Brain microvascular endothelial cell (primary cell): ENCODE results near the gene NSFL1C.

Experiments used
- DNase-seq: peaks from one replicate; pipeline ENCODE4 v3.0.0-alpha.2; 2020
- H3K27ac ChIP-seq: fragments of 250-450 bp; sonication (Bioruptor Pico); 2 replicates; pipeline ENCODE4 v1.5.1; 2020; ENCODE audit warnings: mild to moderate bottlenecking, moderate library complexity
- H3K27me3 ChIP-seq: fragments of 250-450 bp; sonication (Bioruptor Pico); replicated peaks from 2 replicates; pipeline ENCODE4 v1.5.1; 2020; ENCODE audit warnings: mild to moderate bottlenecking
- H3K36me3 ChIP-seq: fragments of 250-450 bp; sonication (Bioruptor Pico); replicated peaks from 2 replicates; pipeline ENCODE4 v1.5.1; 2020; ENCODE audit warnings: mild to moderate bottlenecking
- H3K4me3 ChIP-seq: 2 replicates; pipeline ENCODE4 v1.5.1; 2011; ENCODE audit warnings: low read depth, mild to moderate bottlenecking, control low read depth, low read length, moderate library complexity
- CTCF ChIP-seq: IDR thresholded peaks from 2 replicates; pipeline ENCODE4 v1.5.1; 2011; ENCODE audit warnings: low read depth, mild to moderate bottlenecking, moderate library complexity, low read length, control low read depth, inconsistent platforms; ENCODE audit errors: missing control alignments
- in situ Hi-C: cut with HindIII; loops from 2 replicates; pipeline ENCODE4 v1.10.0; 2017; ENCODE audit warnings: low sequenced_read_pairs, low pct_ligation_motif_present

The NSFL1C gene

DNA sequence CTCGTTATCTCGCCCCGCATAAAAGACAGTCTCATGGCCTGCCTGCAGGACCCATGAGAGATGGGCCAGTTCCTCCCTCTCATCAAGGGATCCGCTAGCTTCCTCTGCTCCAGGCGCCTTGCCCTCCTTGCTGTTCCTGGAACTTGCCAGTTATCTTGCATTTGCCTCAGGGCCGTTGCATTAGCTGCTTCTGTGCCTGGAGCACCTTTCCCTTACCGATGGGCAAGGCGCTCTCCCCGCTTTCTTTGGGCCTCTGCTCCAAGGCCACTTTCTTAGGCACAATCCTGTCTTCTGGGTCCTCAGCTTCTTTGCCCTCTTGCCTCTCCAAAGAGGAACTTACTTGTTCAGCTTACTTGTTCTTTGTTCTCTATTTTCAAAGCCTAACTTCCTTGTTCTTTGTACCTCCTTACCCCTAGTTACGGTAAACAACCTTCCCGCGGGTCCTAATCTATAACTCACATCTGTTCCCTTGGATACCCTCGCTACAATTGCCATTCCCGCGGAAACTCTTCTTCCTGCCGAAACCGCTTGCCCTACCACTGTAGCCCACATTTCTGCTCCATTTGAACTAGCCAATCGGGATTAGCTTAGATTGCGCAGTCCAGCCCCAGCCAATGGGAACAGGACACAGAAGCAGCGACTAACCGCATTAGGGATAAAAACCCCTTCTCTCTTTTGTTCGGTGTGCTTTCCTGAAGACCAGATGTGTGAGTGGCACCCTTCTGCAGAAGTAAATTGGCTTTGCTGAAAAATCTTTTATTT lies 887 bp upstream of the NSFL1C start:
- in situ Hi-C loops = no loop called here
- no peaks in the 10 kb centered on the region for H3K27me3 ChIP-seq
- H3K27ac ChIP-seq = no peak overlapping the region
- no peak overlapping the region for H3K4me3 ChIP-seq
- TF ChIP-seq CTCF = no peak
- no peak for DNase-seq
- H3K36me3 ChIP-seq = no peaks in the 10 kb centered on the region

GRCh38 chr20:1467082-1467354 lies 369 bp upstream of the NSFL1C start:
- DNase-seq = no peak
- no peak overlapping the region for H3K4me3 ChIP-seq
- TF ChIP-seq CTCF = no peak

DNA sequence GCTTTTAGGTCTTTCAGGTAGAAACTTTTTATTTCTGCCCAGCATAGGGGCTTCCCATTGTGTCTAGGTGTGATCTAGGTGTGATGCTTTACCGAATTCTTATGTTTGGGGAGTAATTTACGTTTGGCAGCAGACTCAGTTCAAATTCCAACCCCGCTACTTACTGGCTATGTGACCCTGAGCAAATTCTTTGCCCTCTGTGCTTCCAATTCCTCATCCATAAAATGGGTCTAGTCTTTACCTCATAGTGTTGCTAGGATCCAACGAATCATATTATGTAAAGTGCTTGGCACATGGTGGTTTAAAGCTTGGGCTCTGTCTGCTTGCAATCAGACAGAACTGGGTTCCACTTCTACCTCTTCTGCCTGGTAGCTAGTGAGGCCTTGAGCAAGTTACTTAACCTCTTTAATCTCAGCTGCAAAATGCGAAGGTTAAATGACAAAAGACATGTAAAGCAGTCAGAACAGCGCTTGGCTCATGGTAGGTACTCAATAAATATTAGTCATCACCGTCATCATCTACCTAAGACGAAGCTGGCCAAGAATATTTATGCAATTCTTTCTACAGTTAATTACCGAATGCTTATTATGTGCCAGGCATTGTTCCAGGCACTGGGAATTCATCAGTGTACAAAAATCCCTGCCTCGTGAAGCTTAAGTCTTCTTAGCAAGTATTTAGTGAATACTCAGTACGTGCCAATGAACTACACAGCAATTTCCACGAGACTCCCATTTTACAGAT lies 1.0 kb downstream of the NSFL1C start:
- H3K27ac ChIP-seq = peak overlapping the region; percentile 87
- H3K36me3 ChIP-seq = no peaks in the 10 kb centered on the region
- in situ Hi-C loops = no loop called here
- H3K27me3 ChIP-seq = no peaks in the 10 kb centered on the region
- peak overlapping the region; percentile 90 for H3K4me3 ChIP-seq
- no peak for TF ChIP-seq CTCF
- no peak for DNase-seq

More at GRCh38 chr20:1467082-1467354, 369 bp upstream of the NSFL1C start:
- H3K27ac ChIP-seq = no peak overlapping the region
- no peaks in the 10 kb centered on the region for H3K36me3 ChIP-seq
- H3K27me3 ChIP-seq = no peaks in the 10 kb centered on the region
- in situ Hi-C loops = no loop called here

- peaks cover 11% of the 10 kb centered on the region for H3K36me3 ChIP-seq
- no peak for TF ChIP-seq CTCF
- H3K27me3 ChIP-seq = no peaks in the 10 kb centered on the region
- no peak for DNase-seq
- no peak overlapping the region for H3K4me3 ChIP-seq
- no peak overlapping the region for H3K27ac ChIP-seq
- in situ Hi-C loops = no loop called here
Observed at GRCh38 chr20:1463971-1464570, 2.6 kb downstream of the NSFL1C start.

- no peak for DNase-seq
- in situ Hi-C loops = no loop called here
- peaks cover 11% of the 10 kb centered on the region for H3K36me3 ChIP-seq
- no peaks in the 10 kb centered on the region for H3K27me3 ChIP-seq
- H3K4me3 ChIP-seq = no peak overlapping the region
- no peak for TF ChIP-seq CTCF
- H3K27ac ChIP-seq = no peak overlapping the region
Observed at GRCh38 chr20:1462834-1463233, 3.8 kb downstream of the NSFL1C start.
